Glomerular endothelial cell (primary cell): Measurements from ENCODE around the gene RAET1E. TPM values are rescaled to one million over a fixed set of nuclear protein-coding genes. Genes with fewer than 3 reads are reported as not detected.

Source experiments
- total RNA-seq: library from RNA; depleted of rRNA; stranded (reverse); fragments of >200 nt; gene quantifications from 2 replicates; pipeline ENCODE4 v1.2.3, GENCODE V29; 2015

The RAET1E gene
- total RNA-seq, 1 donor from 2014 or later, result not detected

Other genes starting within 250 kb of the RAET1E start
- 16.1 and 18.8 TPM in 2 replicates for gene KATNA1, start 249.4 kb downstream of the RAET1E start, total RNA-seq
- gene LATS1, start 180.0 kb downstream of the RAET1E start, total RNA-seq, result 18.6 and 32.1 TPM in 2 replicates
- gene NUP43, start 151.6 kb downstream of the RAET1E start, total RNA-seq, result 13.9 and 22.4 TPM in 2 replicates
- gene PCMT1, start 148.4 kb downstream of the RAET1E start, total RNA-seq, result 94.4 and 101 TPM in 2 replicates
- 16.8 and 26.0 TPM in 2 replicates for gene LRP11, start 33.8 kb downstream of the RAET1E start, total RNA-seq
- 0.58 TPM in 1 of 2 replicates, not detected in the other for gene RAET1G, start 25.0 kb upstream of the RAET1E start, total RNA-seq
- gene ULBP2, start 43.9 kb upstream of the RAET1E start, total RNA-seq, result 9.7 and 19.0 TPM in 2 replicates
- 3.3 and 4.1 TPM in 2 replicates for gene ULBP1, start 65.8 kb upstream of the RAET1E start, total RNA-seq
- gene RAET1L, start 127.4 kb upstream of the RAET1E start, total RNA-seq, result not detected in 2 replicates
- 8.0 and 11.0 TPM in 2 replicates for gene ULBP3, start 171.0 kb upstream of the RAET1E start, total RNA-seq
- gene PPP1R14C, start 244.9 kb upstream of the RAET1E start, total RNA-seq, result 1.6 and 3.0 TPM in 2 replicates